B cell (primary cell): ENCODE measurements around the gene SART3. TPM values are rescaled to one million over a fixed set of nuclear protein-coding genes. Genes with fewer than 3 reads are reported as not detected.

Source experiments
- ATAC-seq: fragments of 200-7000 bp; cut with Tn5 transposase; one replicate; pipeline ENCODE4 v1.10.0; 2021; ENCODE audit warnings: low read depth, mild to moderate bottlenecking, moderate number of reproducible peaks, moderate library complexity
- CTCF ChIA-PET: fragments of 350-600 bp; sonication (Branson Sonifier 250); formaldehyde crosslinking; loops from one replicate; lab custom pipeline; 2021; ENCODE audit warnings: antibody characterized with exemption, inconsistent platforms; lab: Charles Lee
- POLR2A ChIA-PET: fragments of 350-600 bp; sonication (Branson Sonifier 250); formaldehyde crosslinking; loops from one replicate; lab custom pipeline; 2021; ENCODE audit warnings: antibody characterized with exemption; lab: Charles Lee
- DNase-seq: peaks from one replicate; pipeline ENCODE4 v3.0.0; 2013
- H2AFZ ChIP-seq: 2 replicates; pipeline ENCODE4 v1.6.1; 2012; ENCODE audit warnings: mild to moderate bottlenecking, low read depth, low read length; ENCODE audit not compliant: insufficient read depth, poor library complexity, severe bottlenecking
- H3K27ac ChIP-seq, 2 donors: 1 replicate in 1 of 2; 2 replicates in 1 of 2; pipeline ENCODE4 v1.5.1; 2012 to 2013; ENCODE audit warnings: low read length in 2 of 2, mild to moderate bottlenecking in 2 of 2, moderate library complexity in 1 of 2
- H3K27me3 ChIP-seq, 4 experiments: fragments of 200-600 bp in 1 of 4; sonication (generic) in 1 of 4; replicated peaks in 1 of 4; 1 replicate in 2 of 4; 2 replicates in 2 of 4; pipeline versions ENCODE4 v1.6.1 to v1.7.0; 2013 to 2016; ENCODE audit warnings: low read length in 3 of 4, mild to moderate bottlenecking in 2 of 4, mixed read lengths in 1 of 4, moderate library complexity in 1 of 4; ENCODE audit not compliant: insufficient read depth in 4 of 4, control insufficient read depth in 3 of 4; ENCODE audit errors: control extremely low read depth in 1 of 4
- H3K36me3 ChIP-seq, 2 experiments: replicated peaks in 1 of 2; 1 replicate in 1 of 2; 2 replicates in 1 of 2; pipeline versions ENCODE4 v1.6.1 to v1.7.1; 2013; ENCODE audit warnings: low read length in 1 of 2; ENCODE audit not compliant: insufficient read depth in 2 of 2, control insufficient read depth in 1 of 2; ENCODE audit errors: control extremely low read depth in 1 of 2, extremely low read depth in 1 of 2
- H3K4me1 ChIP-seq, 2 donors: fragments of 200-600 bp in 1 of 2; sonication (generic) in 1 of 2; 1 replicate in 1 of 2; 2 replicates in 1 of 2; pipeline versions ENCODE4 v1.5.1 to v1.6.1; 2013 to 2017; ENCODE audit warnings: low read length in 2 of 2; ENCODE audit not compliant: control insufficient read depth in 2 of 2, insufficient read depth in 2 of 2
- H3K4me2 ChIP-seq: replicated peaks from 2 replicates; pipeline ENCODE3; 2012; ENCODE audit warnings: mild to moderate bottlenecking, low read depth, low read length; ENCODE audit not compliant: poor library complexity, severe bottlenecking
- H3K4me3 ChIP-seq, 5 experiments: fragments of 200-600 bp in 1 of 5; sonication (generic) in 1 of 5; 1 replicate in 3 of 5; 2 replicates in 2 of 5; pipeline versions ENCODE4 v1.5.1 to v1.7.0; 2011 to 2016; ENCODE audit warnings: low read length in 4 of 5, mild to moderate bottlenecking in 4 of 5, low read depth in 2 of 5, control low read depth in 1 of 5, moderate library complexity in 1 of 5; ENCODE audit not compliant: insufficient read depth in 1 of 5; ENCODE audit errors: control extremely low read depth in 1 of 5, extremely low read depth in 1 of 5
- H3K79me2 ChIP-seq: fragments of 200-600 bp; sonication (generic); one replicate; pipeline ENCODE4 v1.6.0; 2016; ENCODE audit warnings: low read length; ENCODE audit not compliant: control insufficient read depth, insufficient read depth
- H3K9ac ChIP-seq: fragments of 200-600 bp; sonication (generic); 2 replicates; pipeline ENCODE4 v1.6.1; 2017; ENCODE audit warnings: mild to moderate bottlenecking, low read length, moderate library complexity
- H3K9me3 ChIP-seq, 3 donors: one replicate each; pipeline versions ENCODE4 v1.6.1 to v1.7.1; 2013; ENCODE audit warnings: low read length in 2 of 3; ENCODE audit not compliant: control insufficient read depth in 2 of 3, insufficient read depth in 1 of 3; ENCODE audit errors: control extremely low read depth in 1 of 3
- H4K20me1 ChIP-seq: 2 replicates; pipeline ENCODE4 v1.6.0; 2012; ENCODE audit warnings: mild to moderate bottlenecking, low read length; ENCODE audit not compliant: insufficient read depth, control insufficient read depth, poor library complexity, severe bottlenecking
- H3K27ac Mint-ChIP-seq: one replicate; pipeline ENCODE4 v1.8.0; 2021; ENCODE audit warnings: mixed read lengths
- H3K27me3 Mint-ChIP-seq: one replicate; pipeline ENCODE4 v1.8.0; 2021; ENCODE audit warnings: mixed read lengths
- H3K4me1 Mint-ChIP-seq: one replicate; pipeline ENCODE4 v1.8.0; 2021; ENCODE audit warnings: mixed read lengths
- H3K4me3 Mint-ChIP-seq: one replicate; pipeline ENCODE4 v1.8.0; 2021; ENCODE audit warnings: mixed read lengths
- H3K9me3 Mint-ChIP-seq: one replicate; pipeline ENCODE4 v1.8.0; 2022; ENCODE audit warnings: mixed read lengths; ENCODE audit not compliant: insufficient read depth
- EZH2 ChIP-seq: IDR thresholded peaks from 2 replicates; pipeline ENCODE4 v1.6.1; 2012; ENCODE audit warnings: borderline replicate concordance, low read depth, mild to moderate bottlenecking, moderate library complexity, low read length; ENCODE audit not compliant: insufficient read depth, poor library complexity, severe bottlenecking
- WGBS: methylation state at CpG from one replicate; pipeline ENCODE4 v1.1.5; 2013; ENCODE audit warnings: missing lambda C conversion rate; ENCODE audit not compliant: insufficient coverage; 5-methylcytosine and 5-hydroxymethylcytosine counted together
- intact Hi-C: fragments of 100-400 bp; cut with micrococcal nuclease; formaldehyde crosslinking; loops from one replicate; pipeline ENCODE4 v1.10.0; 2022
- polyA plus RNA-seq: library from polyadenylated mRNA; depleted of rRNA; stranded (reverse); fragments of >200 nt; gene quantifications from 2 replicates; pipeline ENCODE4 v1.2.3, GENCODE V29; 2012
- total RNA-seq, 2 donors: library from RNA; stranded (reverse); fragments of 120-200 nt in 1 of 2; gene quantifications; 1 replicate in 1 of 2; 2 replicates in 1 of 2; pipeline versions ENCODE4 v1.2.3 to v1.2.4, GENCODE V29; 2013 to 2022
- TF ChIP-seq, protein P1 (sequence below): fragments of 200-600 bp; IDR thresholded peaks from one replicate; pipeline ENCODE4 v1.8.0; 2022; ENCODE audit warnings: antibody characterized with exemption, mild to moderate bottlenecking

The SART3 gene
- total and polyA plus RNA-seq, 2 donors (not counting 1 experiment from before 2014, with no cell fraction given): 24.1 to 131 TPM

- no peak for TF ChIP-seq EZH2
- TF ChIP-seq, protein P1, sequence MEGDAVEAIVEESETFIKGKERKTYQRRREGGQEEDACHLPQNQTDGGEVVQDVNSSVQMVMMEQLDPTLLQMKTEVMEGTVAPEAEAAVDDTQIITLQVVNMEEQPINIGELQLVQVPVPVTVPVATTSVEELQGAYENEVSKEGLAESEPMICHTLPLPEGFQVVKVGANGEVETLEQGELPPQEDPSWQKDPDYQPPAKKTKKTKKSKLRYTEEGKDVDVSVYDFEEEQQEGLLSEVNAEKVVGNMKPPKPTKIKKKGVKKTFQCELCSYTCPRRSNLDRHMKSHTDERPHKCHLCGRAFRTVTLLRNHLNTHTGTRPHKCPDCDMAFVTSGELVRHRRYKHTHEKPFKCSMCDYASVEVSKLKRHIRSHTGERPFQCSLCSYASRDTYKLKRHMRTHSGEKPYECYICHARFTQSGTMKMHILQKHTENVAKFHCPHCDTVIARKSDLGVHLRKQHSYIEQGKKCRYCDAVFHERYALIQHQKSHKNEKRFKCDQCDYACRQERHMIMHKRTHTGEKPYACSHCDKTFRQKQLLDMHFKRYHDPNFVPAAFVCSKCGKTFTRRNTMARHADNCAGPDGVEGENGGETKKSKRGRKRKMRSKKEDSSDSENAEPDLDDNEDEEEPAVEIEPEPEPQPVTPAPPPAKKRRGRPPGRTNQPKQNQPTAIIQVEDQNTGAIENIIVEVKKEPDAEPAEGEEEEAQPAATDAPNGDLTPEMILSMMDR: no peak
- H3K79me2 ChIP-seq: peaks cover 9% of the 10 kb centered on the region
- H4K20me1 ChIP-seq: no peaks in the 10 kb centered on the region
- no peaks in the 10 kb centered on the region for H3K27me3 ChIP-seq
- H2AFZ ChIP-seq: no peak overlapping the region
- POLR2A ChIA-PET: interaction anchor here (0.7 to 3.7 kb wide), 8 partner anchors 49 to 289 kb away, joined by 3 to 26 read pairs (median 6); partner anchors contain the start of genes SELPLG and SSH1
- H3K4me1 Mint-ChIP-seq: peaks cover 92% of the 10 kb centered on the region
- no peaks in the 10 kb centered on the region for H3K27me3 Mint-ChIP-seq
- CTCF ChIA-PET: interaction anchor here (0.6 to 19.8 kb wide), 10 partner anchors 11 to 385 kb away, joined by 3 to 424 read pairs (median 6); partner anchors contain the start of gene SELPLG
- 22% methylated on average over 9 of the region's 10 CpGs for WGBS
- no peaks in the 10 kb centered on the region for H3K9me3 ChIP-seq
- DNase-seq (peak; percentile 74), ATAC-seq (peak; percentile 70)
- peak overlapping the region; percentile 76 to 80 for H3K27ac ChIP-seq
- intact Hi-C loops: loop anchor here (1.0 kb wide), 1 partner anchor 49 kb away; no protein-coding TSS in a partner anchor
- no peak overlapping the region for H3K4me3 ChIP-seq
- H3K27ac Mint-ChIP-seq: peak overlapping the region; percentile 93
- no peaks in the 10 kb centered on the region for H3K9me3 Mint-ChIP-seq
- peaks cover 19 to 56% of the 10 kb centered on the region in 2 experiments for H3K36me3 ChIP-seq
- H3K9ac ChIP-seq: peak overlapping the region; percentile 17
- peaks cover 68 to 83% of the 10 kb centered on the region in 2 donors for H3K4me1 ChIP-seq
- peak overlapping the region; percentile 48 for H3K4me2 ChIP-seq
- peak overlapping the region; percentile 80 for H3K4me3 Mint-ChIP-seq
These were observed 7.6 kb upstream of the SART3 start for GRCh38 chr12:108568338-108569154.
